D341Med (cell line): ENCODE data around the gene KCNE2.
A peak's percentile ranks its signal among the peaks of the same experiment; 100 is the strongest.

Experiments used
- DNase-seq: peaks from one replicate; pipeline ENCODE4 v3.0.0; 2012; ENCODE audit warnings: low spot score

KCNE2 gene

GRCh38 chr21:34363733-34364132, at the start of gene KCNE2:
TSS of gene KCNE2 (plus strand) at chr21:34364006. CDS start at chr21:34370479, 6,473 bp downstream.
- no peak for DNase-seq

GRCh38 chr21:34319585-34319984, 44.2 kb upstream of the KCNE2 start:
- no peak for DNase-seq

GRCh38 chr21:34320011-34320410, 43.8 kb upstream of the KCNE2 start:
- DNase-seq: no peak

GRCh38 chr21:34330055-34330454, 33.8 kb upstream of the KCNE2 start:
- no peak for DNase-seq

- DNase-seq: no peak
Observed at GRCh38 chr21:34331726-34332125, 32.1 kb upstream of the KCNE2 start.

GRCh38 chr21:34332347-34332746, 31.5 kb upstream of the KCNE2 start:
- DNase-seq: no peak

- no peak for DNase-seq
Observed at GRCh38 chr21:34333121-34333739, 30.6 kb upstream of the KCNE2 start.

- no peak for DNase-seq
Observed at GRCh38 chr21:34335316-34335715, 28.5 kb upstream of the KCNE2 start.

GRCh38 chr21:34336245-34336644, 27.6 kb upstream of the KCNE2 start:
- no peak for DNase-seq

GRCh38 chr21:34336756-34337391, 26.9 kb upstream of the KCNE2 start:
- DNase-seq: no peak

GRCh38 chr21:34337741-34338140, 26.1 kb upstream of the KCNE2 start:
- no peak for DNase-seq

- no peak for DNase-seq
Observed at GRCh38 chr21:34338226-34338625, 25.6 kb upstream of the KCNE2 start.

GRCh38 chr21:34340061-34340460, 23.7 kb upstream of the KCNE2 start:
- no peak for DNase-seq

- no peak for DNase-seq
Observed at GRCh38 chr21:34342476-34342875, 21.3 kb upstream of the KCNE2 start.

GRCh38 chr21:34343347-34343746, 20.5 kb upstream of the KCNE2 start:
- no peak for DNase-seq

GRCh38 chr21:34343838-34344381, 19.9 kb upstream of the KCNE2 start:
- no peak for DNase-seq

- no peak for DNase-seq
Observed at GRCh38 chr21:34344584-34344983, 19.2 kb upstream of the KCNE2 start.

GRCh38 chr21:34345091-34345871, 18.5 kb upstream of the KCNE2 start:
- DNase-seq: no peak

- DNase-seq: no peak
Observed at GRCh38 chr21:34345892-34346291, 17.9 kb upstream of the KCNE2 start.

GRCh38 chr21:34348890-34349519, 14.8 kb upstream of the KCNE2 start:
- DNase-seq: no peak

GRCh38 chr21:34351786-34352241, 12.0 kb upstream of the KCNE2 start:
- DNase-seq: peak; percentile 72

- no peak for DNase-seq
Observed at GRCh38 chr21:34352556-34352955, 11.2 kb upstream of the KCNE2 start.
